H9 (cell line): Measurements from ENCODE around the gene TBX3. TPM values are rescaled to one million over a fixed set of nuclear protein-coding genes. Genes with fewer than 3 reads are reported as not detected.
A peak's percentile ranks its signal among the peaks of the same experiment; 100 is the strongest.

Experiments used
- DNase-seq: peaks from one replicate; pipeline ENCODE4 v3.0.0-alpha.2; 2017
- H2AFZ ChIP-seq: one replicate; pipeline ENCODE4 v1.6.1; 2013; ENCODE audit warnings: mild to moderate bottlenecking, low read length, control low read depth, moderate library complexity
- H2AK5ac ChIP-seq: 2 replicates; pipeline ENCODE4 v1.6.1; 2013; ENCODE audit warnings: low read length, control low read depth, mixed read lengths; ENCODE audit not compliant: insufficient read length
- H2BK120ac ChIP-seq: one replicate; pipeline ENCODE4 v1.6.1; 2013; ENCODE audit warnings: low read depth, mild to moderate bottlenecking, low read length, control low read depth, inconsistent platforms; ENCODE audit not compliant: poor library complexity, severe bottlenecking
- H2BK12ac ChIP-seq: 2 replicates; pipeline ENCODE4 v1.6.1; 2013; ENCODE audit warnings: low read length, control low read depth, mixed read lengths, low read depth; ENCODE audit not compliant: insufficient read length
- H2BK15ac ChIP-seq: 2 replicates; pipeline ENCODE4 v1.6.1; 2013; ENCODE audit warnings: low read depth, low read length, control low read depth
- H2BK20ac ChIP-seq: one replicate; pipeline ENCODE4 v1.6.1; 2013; ENCODE audit warnings: low read depth, mild to moderate bottlenecking, low read length, control low read depth, inconsistent platforms; ENCODE audit not compliant: poor library complexity, severe bottlenecking
- H2BK5ac ChIP-seq: 2 replicates; pipeline ENCODE4 v1.6.1; 2013; ENCODE audit warnings: low read length, control low read depth, mixed read lengths; ENCODE audit not compliant: insufficient read length
- H3K14ac ChIP-seq: 2 replicates; pipeline ENCODE4 v1.6.1; 2013; ENCODE audit warnings: low read length, control low read depth; ENCODE audit not compliant: insufficient read depth
- H3K18ac ChIP-seq: 2 replicates; pipeline ENCODE4 v1.6.1; 2013; ENCODE audit warnings: low read depth, mild to moderate bottlenecking, mixed read lengths, low read length, control low read depth; ENCODE audit not compliant: insufficient read length
- H3K23ac ChIP-seq: 2 replicates; pipeline ENCODE4 v1.6.1; 2013; ENCODE audit warnings: low read length, control low read depth, mixed read lengths, low read depth; ENCODE audit not compliant: insufficient read length
- H3K23me2 ChIP-seq: 2 replicates; pipeline ENCODE4 v1.6.1; 2013; ENCODE audit warnings: low read depth, mild to moderate bottlenecking, mixed read lengths, low read length, control low read depth; ENCODE audit not compliant: insufficient read length, poor library complexity, severe bottlenecking
- H3K27ac ChIP-seq: 2 replicates; pipeline ENCODE4 v1.5.1; 2013; ENCODE audit warnings: low read length, control low read depth, mixed read lengths, low read depth; ENCODE audit not compliant: insufficient read length
- H3K27me3 ChIP-seq: 2 replicates; pipeline ENCODE4 v1.6.1; 2013; ENCODE audit warnings: low read length, control low read depth, inconsistent platforms; ENCODE audit not compliant: insufficient read depth
- H3K4ac ChIP-seq: 2 replicates; pipeline ENCODE4 v1.6.1; 2013; ENCODE audit warnings: low read depth, mild to moderate bottlenecking, control low read depth, inconsistent platforms, low read length, moderate library complexity
- H3K4me1 ChIP-seq: 2 replicates; pipeline ENCODE4 v1.6.1; 2013; ENCODE audit warnings: low read length, control low read depth, inconsistent platforms; ENCODE audit not compliant: insufficient read depth
- H3K4me2 ChIP-seq: 2 replicates; pipeline ENCODE4 v1.6.1; 2013; ENCODE audit warnings: low read length, control low read depth, mixed read lengths; ENCODE audit not compliant: insufficient read length, insufficient read depth
- H3K56ac ChIP-seq: 2 replicates; pipeline ENCODE4 v1.6.1; 2013; ENCODE audit warnings: low read depth, mild to moderate bottlenecking, mixed read lengths, low read length, control low read depth; ENCODE audit not compliant: insufficient read length
- H3K79me1 ChIP-seq: 2 replicates; pipeline ENCODE4 v1.6.1; 2013; ENCODE audit warnings: low read depth, mild to moderate bottlenecking, moderate library complexity, low read length, control low read depth, inconsistent platforms; ENCODE audit not compliant: insufficient read depth, poor library complexity, severe bottlenecking
- H3K79me2 ChIP-seq: 2 replicates; pipeline ENCODE4 v1.6.1; 2013; ENCODE audit warnings: low read length, control low read depth, inconsistent platforms; ENCODE audit not compliant: insufficient read depth
- H3K9ac ChIP-seq: 2 replicates; pipeline ENCODE4 v1.6.1; 2013; ENCODE audit warnings: low read length, control low read depth, mixed read lengths; ENCODE audit not compliant: insufficient read length; ENCODE audit errors: extremely low read depth
- H3K9me3 ChIP-seq: one replicate; pipeline ENCODE4 v1.6.1; 2013; ENCODE audit warnings: low read depth, low read length, inconsistent platforms; ENCODE audit not compliant: control insufficient read depth
- H3T11ph ChIP-seq: one replicate; pipeline ENCODE4 v1.6.1; 2013; ENCODE audit warnings: mild to moderate bottlenecking, low read length, control low read depth, inconsistent platforms
- H4K20me1 ChIP-seq: one replicate; pipeline ENCODE4 v1.6.1; 2013; ENCODE audit not compliant: control insufficient read depth, insufficient read length, insufficient read depth
- H4K5ac ChIP-seq: 2 replicates; pipeline ENCODE4 v1.6.1; 2013; ENCODE audit warnings: low read depth, mild to moderate bottlenecking, mixed read lengths, low read length, control low read depth; ENCODE audit not compliant: insufficient read length
- H4K8ac ChIP-seq: replicated peaks from 2 replicates; pipeline ENCODE4 v1.6.1; 2013; ENCODE audit warnings: low read length, control low read depth, mixed read lengths, low read depth; ENCODE audit not compliant: insufficient read length
- H4K91ac ChIP-seq: 2 replicates; pipeline ENCODE4 v1.6.1; 2013; ENCODE audit warnings: low read depth, mild to moderate bottlenecking, moderate library complexity, mixed read lengths, low read length, control low read depth; ENCODE audit not compliant: insufficient read length
- H3K27ac Mint-ChIP-seq, 3 experiments: 2 replicates in 2 of 3; 3 replicates in 1 of 3; pipeline ENCODE4 v1.8.0; 2020 to 2021; ENCODE audit warnings: mixed read lengths in 3 of 3, mild to moderate bottlenecking in 1 of 3, moderate library complexity in 1 of 3
- H3K27me3 Mint-ChIP-seq: 2 replicates; pipeline ENCODE4 v1.8.0; 2021; ENCODE audit warnings: low read depth, mild to moderate bottlenecking, moderate library complexity, mixed read lengths
- H3K36me3 Mint-ChIP-seq, 3 experiments: 2 replicates in 2 of 3; 3 replicates in 1 of 3; pipeline ENCODE4 v1.8.0; 2020 to 2021; ENCODE audit warnings: low read depth in 3 of 3, mixed read lengths in 3 of 3; ENCODE audit not compliant: insufficient read depth in 1 of 3
- H3K4me1 Mint-ChIP-seq, 2 experiments: 2 replicates each; pipeline ENCODE4 v1.8.0; 2020; ENCODE audit warnings: mixed read lengths in 2 of 2
- H3K4me3 Mint-ChIP-seq, 2 experiments: 2 replicates in 1 of 2; 3 replicates in 1 of 2; pipeline ENCODE4 v1.8.0; 2020 to 2021; ENCODE audit warnings: mild to moderate bottlenecking in 2 of 2, mixed read lengths in 2 of 2, moderate library complexity in 1 of 2
- H3K9me3 Mint-ChIP-seq, 2 experiments: 2 replicates in 1 of 2; 3 replicates in 1 of 2; pipeline ENCODE4 v1.8.0; 2020; ENCODE audit warnings: mild to moderate bottlenecking in 2 of 2, mixed read lengths in 2 of 2, moderate library complexity in 1 of 2
- CTCF ChIP-seq: fragments of 200-600 bp; sonication (generic); conservative IDR thresholded peaks from 3 replicates; pipeline ENCODE4 v1.8.0; 2021; ENCODE audit warnings: antibody characterized with exemption, mild to moderate bottlenecking
- WGBS: extraction: QIAGEN DNeasy Blood & Tissue Kit; methylation state at CpG from one replicate; pipeline ENCODE4 v1.1.7; 2013; ENCODE audit warnings: missing lambda C conversion rate, low lambda C conversion rate, mixed read lengths; ENCODE audit not compliant: insufficient read length; ENCODE audit errors: extremely low coverage; 5-methylcytosine and 5-hydroxymethylcytosine counted together
- long read RNA-seq: library from polyadenylated mRNA; unstranded; transcript quantifications from one replicate; pipeline ENCODE4 v2.0.0, GENCODE V29; 2020
- total RNA-seq: library from RNA; stranded (reverse); gene quantifications from 2 replicates; pipeline ENCODE4 v1.2.1, GENCODE V29; 2021

TBX3 gene
- total RNA-seq, result 0.04 and 0.07 TPM in 2 replicates
- long read RNA-seq, result 0 reads

- no peak within 1 kb of the TSS for H2BK5ac ChIP-seq
Observed at GRCh38 chr12:114684098-114684869, at the start of gene TBX3. Gene TBX3, minus strand, starts transcription at chr12:114684175. Its CDS starts 975 bp downstream, at chr12:114683200.

More at GRCh38 chr12:114684098-114684869, at the start of gene TBX3:
- Histone ChIP-seq H3K23ac (no peak within 1 kb of the TSS), H3K79me2 (no peaks in the 10 kb centered on the region), H3K9ac (no peak within 1 kb of the TSS), H3T11ph (no peak within 1 kb of the TSS), H3K4me2 (peak within 1 kb of the TSS; percentile 53), H3K56ac (no peak within 1 kb of the TSS), H4K91ac (no peak within 1 kb of the TSS), H3K14ac (no peak within 1 kb of the TSS; the same call in 1 of the 2 replicates), H2AK5ac (no peak within 1 kb of the TSS), H3K27me3 (peaks cover 86% of the 10 kb centered on the region), H3K23me2 (peaks cover 16% of the 10 kb centered on the region), H3K9me3 (no peaks in the 10 kb centered on the region), H2BK120ac (no peak within 1 kb of the TSS), H2BK12ac (no peak within 1 kb of the TSS), H2BK20ac (no peak within 1 kb of the TSS), H4K5ac (no peak within 1 kb of the TSS), H3K79me1 (no peaks in the 10 kb centered on the region), H3K18ac (no peak within 1 kb of the TSS), H4K8ac (no peak within 1 kb of the TSS), H3K4ac (no peak within 1 kb of the TSS), H3K4me1 (0 out of 2 replicates have a peak, but pooled peaks cover 2% of the 10 kb centered on the region), H3K27ac (no peak within 1 kb of the TSS), H2BK15ac (no peak within 1 kb of the TSS), H4K20me1 (no peaks in the 10 kb centered on the region), H2AFZ (no peak within 1 kb of the TSS)
- Mint-ChIP-seq H3K27ac (peak within 1 kb of the TSS in 1 of 3 experiments; percentile 11; a peak in 1 of 7 replicates), H3K27me3 (peaks cover 99% of the 10 kb centered on the region), H3K9me3 (peaks cover 2 to 16% of the 10 kb centered on the region in 2 experiments; a peak in 3 of 5 replicates), H3K4me3 (peak within 1 kb of the TSS; percentile 57 to 82), H3K36me3 (no peaks in the 10 kb centered on the region), H3K4me1 (peaks cover 50 to 71% of the 10 kb centered on the region in 2 experiments)
- DNase-seq, result peak; percentile 98
- WGBS, result no CpG with 5 or more reads among the region's 76 CpGs
- peak; percentile 66 for TF ChIP-seq CTCF
